Stimulated activated CD4-positive, alpha-beta T cell treated with anti-CD3 and anti-CD28 coated beads, Interleukin-1b, Interleukin-23, amount 100 ng/mL, for 24 hours (primary cell): ENCODE measurements around the gene BEND5.

Source experiments
- DNase-seq, 4 experiments: peaks; one replicate each; pipeline ENCODE4 v3.0.0-alpha.2; 2020; ENCODE audit warnings: low read depth in 4 of 4, low spot score in 1 of 4

BEND5 gene, protein sequence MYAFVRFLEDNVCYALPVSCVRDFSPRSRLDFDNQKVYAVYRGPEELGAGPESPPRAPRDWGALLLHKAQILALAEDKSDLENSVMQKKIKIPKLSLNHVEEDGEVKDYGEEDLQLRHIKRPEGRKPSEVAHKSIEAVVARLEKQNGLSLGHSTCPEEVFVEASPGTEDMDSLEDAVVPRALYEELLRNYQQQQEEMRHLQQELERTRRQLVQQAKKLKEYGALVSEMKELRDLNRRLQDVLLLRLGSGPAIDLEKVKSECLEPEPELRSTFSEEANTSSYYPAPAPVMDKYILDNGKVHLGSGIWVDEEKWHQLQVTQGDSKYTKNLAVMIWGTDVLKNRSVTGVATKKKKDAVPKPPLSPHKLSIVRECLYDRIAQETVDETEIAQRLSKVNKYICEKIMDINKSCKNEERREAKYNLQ

DNA sequence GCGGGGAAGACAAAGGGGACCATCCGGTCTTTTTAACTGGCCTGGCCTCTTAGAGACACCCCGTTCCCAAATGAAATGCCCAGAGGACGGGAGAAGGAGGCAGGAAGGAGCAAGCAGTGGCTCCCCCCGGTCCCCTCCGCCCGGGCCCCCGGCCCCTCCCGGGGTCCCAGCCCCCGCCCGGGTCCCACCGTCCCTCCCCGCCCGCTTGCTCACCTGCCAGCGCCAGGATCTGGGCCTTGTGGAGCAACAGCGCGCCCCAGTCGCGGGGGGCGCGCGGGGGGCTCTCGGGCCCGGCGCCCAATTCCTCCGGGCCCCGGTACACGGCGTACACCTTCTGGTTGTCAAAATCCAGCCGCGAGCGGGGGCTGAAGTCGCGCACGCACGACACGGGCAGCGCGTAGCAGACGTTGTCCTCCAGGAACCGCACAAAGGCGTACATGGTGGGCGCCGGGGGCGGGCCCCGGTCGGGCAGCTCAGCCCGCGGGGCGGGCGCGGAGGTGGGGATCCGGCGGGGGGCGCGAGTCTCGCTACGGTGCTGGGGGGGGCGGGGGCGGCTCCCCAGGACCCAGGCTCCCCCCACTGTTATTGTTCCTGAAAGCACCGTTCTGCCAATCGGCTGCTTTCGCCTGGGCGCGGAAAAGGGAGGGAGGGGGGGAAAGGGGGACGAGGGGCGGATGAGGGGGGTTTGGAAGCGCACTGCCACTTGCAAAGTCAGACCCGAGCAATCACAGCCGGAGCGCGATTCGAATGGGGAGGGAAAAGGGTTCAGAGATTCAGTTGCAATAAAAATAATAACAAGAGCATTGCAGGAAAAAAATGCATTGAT lies at the start of gene BEND5:
BEND5 (minus strand) TSS at position 499 of the 826 bp plus-strand sequence; CDS start at position 439, 60 bp downstream.
- DNase-seq: peak in 2 of 4 experiments; percentile 28 to 41

DNA sequence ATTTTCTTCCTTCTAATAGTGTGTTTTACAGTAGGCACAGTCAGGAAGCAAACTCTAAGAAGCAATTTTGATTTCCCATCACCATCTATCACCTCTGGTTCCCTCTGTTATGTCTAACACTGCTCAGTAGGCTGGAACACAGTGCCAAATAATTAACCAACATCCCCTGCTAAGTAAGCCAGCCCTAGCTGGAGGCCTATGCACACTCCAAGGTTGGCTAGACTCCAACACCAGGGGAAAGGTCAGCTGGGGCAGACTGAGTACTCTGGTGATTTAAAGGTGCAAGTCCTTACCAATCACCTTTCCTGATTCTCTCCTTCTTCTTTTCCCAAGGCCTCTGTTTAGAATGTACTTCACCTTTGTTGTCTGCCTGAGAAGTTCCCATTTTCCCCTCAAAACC lies 46.5 kb upstream of the BEND5 start:
- DNase-seq: no peak

DNA sequence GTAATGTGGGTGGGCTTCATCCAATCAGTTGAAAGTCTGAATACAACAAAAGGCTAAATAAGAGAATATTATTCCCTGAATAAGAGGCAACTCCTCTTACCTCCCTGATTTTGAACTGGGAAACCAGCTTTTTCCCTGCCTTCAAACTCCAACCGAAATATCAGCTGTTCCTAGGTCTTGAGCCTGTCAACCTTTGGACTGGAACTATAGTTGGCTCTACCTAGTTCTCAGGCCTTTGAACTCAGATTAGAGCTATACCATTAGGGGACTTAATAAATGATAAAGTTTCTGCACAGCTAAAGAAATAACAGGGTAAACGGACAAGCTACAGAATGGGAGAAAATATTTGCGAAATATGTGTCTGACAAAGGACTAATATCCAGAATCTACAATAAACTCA lies 43.8 kb upstream of the BEND5 start:
- DNase-seq: no peak

DNA sequence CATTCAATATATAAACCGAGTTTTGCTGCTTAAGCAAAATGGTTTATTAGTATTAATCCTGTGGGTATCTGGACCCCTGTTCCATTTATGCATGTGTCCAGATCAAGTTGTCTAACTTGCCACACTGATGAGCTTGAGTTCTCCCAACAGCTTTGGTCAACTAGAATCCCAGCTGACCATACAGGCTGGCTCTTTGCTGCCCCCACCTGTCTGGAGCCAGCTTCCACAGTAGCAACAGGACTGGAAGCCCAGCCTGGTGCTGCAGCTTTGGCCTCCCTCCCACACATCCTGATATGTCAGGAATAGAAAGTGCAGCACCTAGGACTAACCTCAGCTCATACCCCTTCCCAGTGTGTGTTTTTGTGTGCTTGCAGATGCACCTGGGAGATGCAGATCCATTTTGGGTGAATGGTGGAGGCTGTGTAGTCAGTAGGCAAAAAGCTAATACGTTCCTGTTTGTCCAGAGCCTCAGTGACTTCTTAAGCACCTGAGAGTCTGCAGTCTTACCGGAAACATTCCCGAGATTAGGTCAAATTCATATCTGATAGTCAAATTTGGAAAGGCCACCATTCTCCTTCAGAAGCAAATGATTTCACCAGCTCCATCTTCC lies 40.9 kb upstream of the BEND5 start:
- DNase-seq: no peak

DNA sequence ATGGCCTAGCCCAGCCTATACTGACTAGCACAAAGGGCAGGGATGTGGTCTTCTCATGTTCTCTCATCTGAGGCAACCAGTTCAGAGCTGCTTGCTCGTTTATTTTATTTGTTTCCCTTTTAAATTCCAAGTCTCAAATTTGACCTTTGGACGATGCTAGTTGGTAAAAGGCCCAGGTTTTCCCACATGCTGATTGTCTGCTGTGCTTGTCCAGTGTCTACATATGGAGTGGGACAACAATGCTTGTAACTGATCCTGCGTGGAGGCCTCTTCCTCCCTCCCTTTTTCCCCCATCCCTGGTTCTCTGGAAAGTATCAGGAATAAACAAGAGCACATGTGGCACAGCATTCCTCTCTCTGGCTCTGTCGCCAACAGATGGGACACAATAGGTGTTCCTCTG lies 34.0 kb upstream of the BEND5 start:
- DNase-seq: no peak

DNA sequence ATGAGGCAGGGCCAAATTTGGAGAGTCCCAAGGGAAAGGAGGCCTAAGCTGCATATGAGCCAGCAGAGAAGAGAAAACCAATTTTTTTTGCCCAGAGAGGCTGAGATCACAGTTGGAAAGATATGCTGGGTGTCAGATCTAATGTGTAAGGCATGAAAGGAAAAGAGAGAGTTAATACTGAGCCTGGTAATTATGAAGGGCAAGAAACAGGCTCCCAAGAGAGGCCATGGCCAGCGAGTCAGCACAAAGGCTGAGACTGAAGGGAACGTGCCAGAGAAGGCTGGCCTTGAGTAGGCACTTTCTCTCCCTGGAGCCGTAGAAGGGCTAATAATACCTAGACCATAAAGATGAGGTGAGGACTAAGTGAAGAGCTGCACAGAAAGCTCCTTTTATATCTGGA lies 31.8 kb upstream of the BEND5 start:
- no peak for DNase-seq

DNA sequence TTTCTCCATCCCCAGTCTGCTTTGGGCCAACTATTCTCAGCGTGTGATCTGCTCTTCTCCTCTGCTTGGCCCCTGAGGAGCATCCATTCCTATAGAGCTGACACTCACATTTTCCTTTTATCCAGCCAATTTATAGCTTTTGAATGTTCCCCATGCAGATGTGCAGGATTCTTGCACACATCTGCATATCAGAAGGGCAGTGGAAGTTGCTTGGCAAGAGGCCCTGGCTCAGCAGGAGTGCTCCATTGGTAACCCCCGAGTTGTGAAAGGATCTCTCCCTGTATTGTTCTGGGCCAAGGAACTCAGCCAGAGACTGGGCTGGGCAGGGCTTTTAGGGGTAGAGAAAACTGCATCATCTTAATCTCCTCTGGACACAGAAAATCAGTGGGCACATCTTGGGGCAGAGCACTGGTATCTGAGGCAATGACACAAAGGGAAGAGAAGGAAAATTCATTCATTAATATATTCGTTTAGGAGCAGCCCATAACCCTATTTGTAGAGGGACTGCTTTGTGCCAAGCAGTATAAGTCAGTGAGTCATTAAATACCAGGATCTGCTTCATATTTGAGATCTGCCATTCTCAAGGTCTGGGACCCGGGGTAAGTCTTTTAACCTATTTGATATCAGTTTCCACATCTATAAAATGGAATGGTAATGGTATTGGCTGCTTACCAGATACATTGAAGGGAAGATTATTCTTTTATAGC lies 31.0 kb upstream of the BEND5 start:
- DNase-seq: no peak

DNA sequence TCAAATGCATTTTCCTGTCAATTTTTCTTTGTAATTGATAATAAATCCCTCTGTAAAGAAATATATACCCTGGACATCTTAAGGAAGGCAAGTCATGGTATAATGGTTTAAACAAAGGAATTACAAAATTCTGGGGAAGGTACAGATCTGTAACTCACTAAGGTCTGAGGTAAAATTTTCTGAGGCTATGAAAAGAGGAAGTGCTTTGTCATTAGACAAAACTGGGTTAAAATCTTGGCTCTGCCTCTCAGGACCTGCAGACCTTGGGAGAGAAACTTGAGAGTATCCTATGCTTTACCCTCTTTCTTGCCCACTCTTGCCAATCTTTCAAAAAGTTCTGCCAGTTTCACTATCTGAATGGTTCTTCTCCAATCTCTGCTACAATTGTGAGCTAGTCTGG lies 26.8 kb upstream of the BEND5 start:
- no peak for DNase-seq

DNA sequence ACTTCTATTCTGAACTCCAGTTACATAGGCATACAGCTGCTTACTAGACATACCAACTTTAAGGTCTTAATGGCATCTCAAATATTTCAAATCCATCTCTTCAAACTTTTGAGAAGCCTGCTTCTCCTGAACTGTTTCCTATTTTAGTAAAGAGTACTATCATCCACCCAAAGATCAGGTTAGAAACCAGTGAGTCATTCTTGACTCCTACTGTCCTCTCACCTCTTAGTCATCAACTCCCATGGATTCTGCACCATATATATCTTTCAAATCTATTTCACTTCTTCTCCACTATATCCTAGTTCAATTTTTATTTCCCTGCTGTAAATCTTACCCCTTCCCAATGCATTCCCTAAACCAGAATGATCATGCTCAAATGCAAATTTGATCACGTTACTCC lies 18.1 kb upstream of the BEND5 start:
- no peak for DNase-seq

DNA sequence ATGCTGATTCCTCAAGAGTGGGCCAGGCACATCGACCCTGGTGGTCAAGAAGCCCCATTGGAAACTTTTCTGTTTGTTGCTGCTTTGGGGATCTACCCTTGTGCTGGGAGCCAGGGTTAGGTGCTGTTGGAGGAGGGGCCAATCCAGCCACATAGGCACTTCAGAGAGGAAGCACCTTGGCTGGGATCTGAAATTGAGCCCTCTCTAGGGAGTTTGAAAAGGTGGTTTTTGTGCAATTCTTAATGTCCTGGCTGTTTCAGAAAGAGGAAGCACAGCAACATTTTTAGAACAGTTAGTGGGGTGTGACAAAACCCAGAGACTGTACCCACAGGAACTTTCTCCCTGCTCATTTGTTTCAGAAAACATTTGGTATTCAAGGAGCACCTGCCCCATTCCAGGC lies 17.2 kb upstream of the BEND5 start:
- no peak for DNase-seq

DNA sequence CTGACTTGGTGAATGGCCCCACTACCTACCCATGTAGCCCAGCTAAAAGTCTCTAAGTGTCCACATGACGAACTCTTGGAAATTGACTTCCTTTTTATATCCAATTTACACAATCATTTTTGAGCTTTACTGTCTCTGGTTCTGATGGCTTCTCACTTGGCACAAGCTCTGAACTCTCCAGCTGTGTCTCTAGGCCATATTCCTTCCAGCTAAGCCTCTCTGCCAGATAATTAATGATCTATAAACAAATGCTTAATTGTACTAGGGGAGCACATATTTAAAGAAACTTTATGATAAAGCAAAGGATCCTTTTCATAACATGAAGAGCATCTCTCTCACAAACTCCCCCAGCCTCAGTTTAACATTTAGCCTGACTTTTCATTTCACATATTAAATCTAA lies 16.3 kb upstream of the BEND5 start:
- DNase-seq: no peak

DNA sequence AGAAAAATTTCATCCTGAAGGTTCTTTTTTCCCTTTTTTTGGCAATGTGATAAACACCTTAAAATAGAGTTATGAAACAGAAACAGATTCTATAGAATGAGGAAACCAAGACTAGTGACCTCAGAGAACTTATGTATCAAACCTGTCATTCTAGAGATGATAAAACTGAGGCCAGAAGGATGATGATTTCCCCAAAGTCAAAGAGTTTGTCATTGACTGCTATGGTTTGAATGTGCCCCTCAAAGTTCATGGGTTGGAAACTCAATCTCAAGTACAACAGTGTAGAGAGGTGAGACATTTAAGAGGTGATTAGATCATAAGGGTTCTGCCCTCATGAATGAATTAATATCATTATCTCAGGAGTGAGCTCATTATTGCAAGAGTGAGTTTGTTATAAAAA lies 13.7 kb upstream of the BEND5 start:
- DNase-seq: no peak

DNA sequence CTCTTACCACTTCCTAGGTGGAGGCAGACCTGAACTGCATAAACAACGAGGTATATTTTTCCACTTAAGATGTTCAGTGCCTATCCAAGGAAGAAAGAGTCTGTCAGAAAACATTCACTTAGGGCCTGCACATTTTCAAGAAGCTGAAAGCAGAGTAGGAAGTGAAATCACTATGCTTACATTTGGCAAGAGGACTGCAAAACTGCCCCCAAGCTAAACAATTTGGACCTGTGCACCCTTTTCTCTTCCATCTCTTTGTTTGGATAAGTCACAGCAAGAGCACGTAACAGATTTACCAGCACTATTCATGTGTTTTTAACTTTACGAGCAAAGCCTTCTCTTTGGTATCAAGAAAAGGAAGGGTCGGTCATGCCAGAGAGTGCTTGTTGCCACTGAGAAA lies 13.2 kb upstream of the BEND5 start:
- no peak for DNase-seq

DNA sequence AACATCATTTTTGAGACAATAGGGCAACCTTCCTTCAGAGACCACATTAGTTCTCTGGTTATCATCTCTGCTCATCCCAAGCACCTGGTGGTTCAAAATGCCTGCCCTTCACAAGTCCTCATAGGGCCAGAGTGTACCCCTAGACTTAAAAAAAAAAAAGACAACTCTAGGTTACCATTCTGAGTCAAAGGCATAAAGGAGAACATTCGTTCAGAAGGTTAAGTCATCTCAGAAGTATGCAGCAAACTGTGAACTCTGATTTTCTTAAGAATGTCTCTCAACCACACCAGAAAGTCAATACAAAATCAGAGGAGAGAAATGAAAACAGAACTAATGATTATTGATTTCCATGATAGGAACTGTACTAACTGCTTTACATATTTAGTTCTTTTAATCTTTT lies 9.2 kb upstream of the BEND5 start:
- no peak for DNase-seq

DNA sequence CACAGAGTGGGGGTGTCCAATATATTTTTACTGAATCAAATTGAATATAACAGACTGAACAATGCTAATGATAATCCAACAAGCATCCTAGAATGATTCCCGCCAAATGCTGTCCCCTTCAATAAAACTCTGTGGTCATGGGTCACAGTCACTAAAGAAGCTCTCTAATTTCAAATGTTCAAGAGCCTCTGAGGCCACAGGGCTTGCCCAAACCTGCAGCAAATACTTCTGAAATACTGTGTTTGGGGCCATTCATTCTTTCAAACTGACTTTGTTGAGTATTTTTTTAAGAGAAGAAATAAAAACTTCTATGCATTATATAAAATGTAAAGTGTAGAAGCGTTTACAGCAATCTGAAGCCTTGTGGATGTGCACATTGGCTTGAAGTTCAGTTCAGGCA lies 7.6 kb upstream of the BEND5 start:
- no peak for DNase-seq

DNA sequence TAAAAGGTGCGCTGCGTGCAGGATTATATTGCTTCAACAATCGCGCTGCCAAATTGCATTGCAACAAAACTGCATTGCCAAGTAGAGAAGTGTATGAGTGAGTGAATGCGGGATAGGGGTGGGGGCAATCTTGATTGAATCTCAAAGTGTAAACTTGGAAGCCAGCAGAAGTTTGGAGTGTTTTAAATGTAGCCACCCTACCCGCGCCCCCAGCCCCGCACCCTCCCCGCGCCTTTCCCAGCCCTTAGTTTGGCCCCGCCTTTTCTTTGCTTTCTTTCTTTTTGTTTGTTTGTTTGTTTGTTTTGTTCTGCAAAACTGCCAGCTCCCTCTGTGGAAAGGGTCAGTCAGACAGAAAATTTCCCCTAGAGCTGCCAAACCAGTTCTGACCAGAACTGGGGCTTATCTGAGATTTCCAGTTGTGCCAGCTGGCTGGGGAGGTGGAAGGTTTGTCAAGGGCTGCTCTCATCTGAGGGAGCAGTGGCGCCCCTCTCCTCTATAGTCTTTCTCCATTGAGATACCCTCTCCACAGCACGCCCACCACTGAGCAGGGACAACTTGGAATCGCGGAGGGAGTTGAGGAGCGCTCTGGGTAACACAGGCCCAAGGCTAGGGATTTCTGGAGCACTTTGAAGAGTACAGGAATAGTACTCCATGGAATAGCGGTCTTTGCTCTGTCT lies 666 bp upstream of the BEND5 start:
- no peak for DNase-seq

DNA sequence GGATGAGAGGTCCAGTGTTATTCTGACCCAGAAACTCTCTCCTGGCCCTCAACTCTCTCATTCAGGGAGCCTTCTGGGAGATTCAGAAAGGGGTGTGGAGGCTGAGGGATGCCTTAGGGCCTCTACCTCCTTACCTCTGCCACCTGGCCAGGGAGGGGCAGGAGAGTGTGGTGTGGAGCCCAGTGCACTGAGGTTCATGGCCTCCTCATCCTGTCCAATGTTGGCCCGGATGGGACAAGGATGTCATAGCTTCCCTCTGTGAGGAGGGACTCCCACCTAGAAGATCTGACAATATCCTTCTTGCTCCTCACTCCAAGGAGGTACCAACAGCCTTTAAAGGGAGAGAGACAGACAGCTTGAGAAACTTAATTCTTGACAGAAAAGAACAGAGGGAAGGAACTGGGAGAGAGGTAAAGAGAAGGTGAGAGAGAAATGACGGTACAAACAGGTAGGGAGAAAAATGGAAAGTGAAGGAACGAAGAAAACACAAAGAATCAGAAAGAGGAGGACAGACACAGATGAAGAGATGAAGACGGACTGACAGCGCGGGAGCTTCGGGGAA lies 779 bp downstream of the BEND5 start:
- DNase-seq: no peak

DNA sequence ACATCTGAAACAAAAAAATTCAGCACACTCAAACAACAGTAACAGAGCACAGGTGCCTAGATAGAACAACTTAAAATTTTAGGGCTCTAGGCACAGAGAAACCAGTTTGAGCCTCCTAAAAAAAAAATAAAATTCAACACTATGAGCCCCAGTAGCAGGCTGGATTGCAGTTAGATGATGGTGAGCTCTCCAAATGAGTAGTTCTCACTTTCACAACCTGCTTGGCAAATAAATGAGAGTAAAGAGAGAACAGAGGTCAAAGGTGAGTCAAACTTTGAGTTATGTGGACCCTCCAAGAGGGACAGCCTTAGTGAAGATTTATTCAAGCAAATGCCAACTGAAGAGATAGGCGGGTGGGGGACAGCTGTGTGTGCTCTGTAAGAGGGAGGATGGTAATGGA lies 3.6 kb downstream of the BEND5 start:
- no peak for DNase-seq

DNA sequence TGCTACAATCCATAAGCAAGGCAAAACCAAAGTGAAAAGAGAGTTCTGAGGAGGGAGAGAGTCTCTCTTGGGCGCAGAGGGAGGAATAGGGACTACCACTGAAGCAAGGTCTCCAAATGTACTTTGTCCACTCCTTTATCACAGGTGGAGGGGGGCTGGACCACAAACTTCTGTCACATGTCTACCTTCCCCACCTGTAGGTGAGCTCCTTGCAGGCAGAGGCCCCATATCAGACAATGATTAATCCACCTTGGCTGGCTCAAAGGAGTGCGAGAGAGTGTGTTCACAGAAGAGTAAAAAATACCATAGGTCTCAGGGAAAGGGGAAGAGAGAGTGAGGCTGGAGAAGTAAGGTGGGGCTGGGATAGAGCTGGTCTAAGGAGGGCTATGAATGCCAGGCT lies 4.5 kb downstream of the BEND5 start:
- DNase-seq: no peak

DNA sequence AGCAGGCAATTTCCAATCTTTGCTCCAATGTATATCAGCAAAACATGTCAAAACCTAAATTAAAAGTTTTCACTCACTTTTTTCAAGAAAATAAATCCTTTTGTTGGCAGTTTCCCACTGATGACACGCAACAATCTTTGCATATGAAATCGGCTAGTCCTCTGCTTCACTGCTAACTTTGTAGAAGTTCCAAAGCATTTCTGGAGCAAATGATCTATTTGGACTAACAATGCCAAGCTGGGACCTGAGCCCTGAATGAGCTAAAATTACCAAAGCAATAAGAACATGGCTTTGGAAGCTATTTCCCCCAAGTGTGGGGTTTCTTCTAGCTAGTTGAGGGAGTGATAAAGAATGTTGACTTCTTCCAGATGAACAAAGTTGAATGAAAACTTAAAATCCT lies 5.1 kb downstream of the BEND5 start:
- DNase-seq: no peak
